ENCODE measurements around the gene FAM83D. TPM values are rescaled to one million over a fixed set of nuclear protein-coding genes. Genes with fewer than 3 reads are reported as not detected.

FAM83D gene
- total RNA-seq: 4.4 and 6.6 TPM in 2 replicates

GRCh38 chr20:38926142-38926933, at the start of gene FAM83D:
Gene FAM83D (plus strand): TSS chr20:38926417. CDS start chr20:38926443, 26 bp downstream.

DNA sequence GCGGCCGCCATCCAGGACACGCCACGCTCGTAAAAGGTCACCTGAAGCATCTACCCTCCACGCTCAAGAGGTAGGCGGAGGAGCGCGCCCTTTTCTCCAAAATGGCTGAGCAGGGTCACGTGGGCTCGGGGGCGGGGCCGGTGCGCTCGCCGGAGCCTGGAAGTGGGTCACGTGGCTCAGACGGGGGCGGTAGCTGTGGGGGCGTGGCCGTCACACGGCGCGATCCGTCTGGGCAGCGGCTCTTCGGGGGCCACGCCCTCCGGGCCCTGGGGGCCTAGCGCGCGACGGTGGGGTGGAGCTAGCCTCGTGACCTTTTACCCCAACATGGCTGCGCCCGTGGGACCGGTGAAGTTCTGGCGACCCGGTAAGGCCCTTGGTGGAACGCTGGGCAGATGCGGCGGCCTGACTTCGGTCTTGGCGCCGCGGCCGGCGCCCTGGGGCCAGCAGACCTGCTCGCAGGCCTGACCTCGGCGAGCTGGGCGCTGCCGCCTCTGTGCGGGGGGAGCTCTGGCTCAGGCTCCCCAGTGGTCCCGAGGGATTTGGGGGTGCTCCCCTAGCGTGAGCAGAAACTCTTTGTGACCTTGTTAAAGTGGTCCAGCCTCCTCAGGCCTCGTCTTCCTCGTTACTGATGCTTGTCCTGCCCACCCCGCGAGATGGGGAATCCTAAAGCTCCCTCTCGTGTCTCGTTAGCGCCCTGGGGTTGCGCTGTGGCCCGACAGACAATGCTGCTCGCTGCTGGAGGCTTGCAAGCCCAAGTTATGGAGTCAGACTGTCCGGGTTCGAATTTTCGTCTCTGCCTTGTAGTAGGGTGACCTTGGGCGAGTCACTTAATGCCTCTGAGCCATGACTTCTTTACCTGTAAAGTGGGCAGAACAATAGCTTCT, 36.1 kb downstream of the FAM83D start, which contains the start of gene DHX35:
DHX35 (plus strand) TSS at position 301 of the 884 bp plus-strand sequence; CDS start at position 325, 24 bp downstream.

Other genes starting within 250 kb of the FAM83D start
- gene SLC32A1, start 201.9 kb upstream of the FAM83D start, total RNA-seq: not detected in 2 replicates
- gene ACTR5, start 178.0 kb upstream of the FAM83D start, total RNA-seq: 3.5 and 4.9 TPM in 2 replicates
- gene PPP1R16B, start 120.7 kb upstream of the FAM83D start, total RNA-seq: under 0.01 and 0.60 TPM in 2 replicates
- 5.6 and 6.7 TPM in 2 replicates for gene DHX35, start 35.9 kb downstream of the FAM83D start, total RNA-seq

Data from pericardium fibroblast (primary cell).